B cell (primary cell): ENCODE data around the gene TRHDE. TPM values are rescaled to one million over a fixed set of nuclear protein-coding genes. Genes with fewer than 3 reads are reported as not detected.

Experiments
- ATAC-seq: fragments of 200-7000 bp; cut with Tn5 transposase; one replicate; pipeline ENCODE4 v1.10.0; 2021; ENCODE audit warnings: low read depth, mild to moderate bottlenecking, moderate number of reproducible peaks, moderate library complexity
- CTCF ChIA-PET: fragments of 350-600 bp; sonication (Branson Sonifier 250); formaldehyde crosslinking; loops from one replicate; lab custom pipeline; 2021; ENCODE audit warnings: antibody characterized with exemption, inconsistent platforms; lab: Charles Lee
- POLR2A ChIA-PET: fragments of 350-600 bp; sonication (Branson Sonifier 250); formaldehyde crosslinking; loops from one replicate; lab custom pipeline; 2021; ENCODE audit warnings: antibody characterized with exemption; lab: Charles Lee
- DNase-seq: peaks from one replicate; pipeline ENCODE4 v3.0.0; 2013
- H2AFZ ChIP-seq: 2 replicates; pipeline ENCODE4 v1.6.1; 2012; ENCODE audit warnings: mild to moderate bottlenecking, low read depth, low read length; ENCODE audit not compliant: insufficient read depth, poor library complexity, severe bottlenecking
- H3K27ac ChIP-seq, 2 donors: 1 replicate in 1 of 2; 2 replicates in 1 of 2; pipeline ENCODE4 v1.5.1; 2012 to 2013; ENCODE audit warnings: low read length in 2 of 2, mild to moderate bottlenecking in 2 of 2, moderate library complexity in 1 of 2
- H3K27me3 ChIP-seq, 4 experiments: fragments of 200-600 bp in 1 of 4; sonication (generic) in 1 of 4; replicated peaks in 1 of 4; 1 replicate in 2 of 4; 2 replicates in 2 of 4; pipeline versions ENCODE4 v1.6.1 to v1.7.0; 2013 to 2016; ENCODE audit warnings: low read length in 3 of 4, mild to moderate bottlenecking in 2 of 4, mixed read lengths in 1 of 4, moderate library complexity in 1 of 4; ENCODE audit not compliant: insufficient read depth in 4 of 4, control insufficient read depth in 3 of 4; ENCODE audit errors: control extremely low read depth in 1 of 4
- H3K36me3 ChIP-seq, 2 experiments: replicated peaks in 1 of 2; 1 replicate in 1 of 2; 2 replicates in 1 of 2; pipeline versions ENCODE4 v1.6.1 to v1.7.1; 2013; ENCODE audit warnings: low read length in 1 of 2; ENCODE audit not compliant: insufficient read depth in 2 of 2, control insufficient read depth in 1 of 2; ENCODE audit errors: control extremely low read depth in 1 of 2, extremely low read depth in 1 of 2
- H3K4me1 ChIP-seq, 2 donors: fragments of 200-600 bp in 1 of 2; sonication (generic) in 1 of 2; 1 replicate in 1 of 2; 2 replicates in 1 of 2; pipeline versions ENCODE4 v1.5.1 to v1.6.1; 2013 to 2017; ENCODE audit warnings: low read length in 2 of 2; ENCODE audit not compliant: control insufficient read depth in 2 of 2, insufficient read depth in 2 of 2
- H3K4me2 ChIP-seq: replicated peaks from 2 replicates; pipeline ENCODE3; 2012; ENCODE audit warnings: mild to moderate bottlenecking, low read depth, low read length; ENCODE audit not compliant: poor library complexity, severe bottlenecking
- H3K4me3 ChIP-seq, 5 experiments: fragments of 200-600 bp in 1 of 5; sonication (generic) in 1 of 5; 1 replicate in 3 of 5; 2 replicates in 2 of 5; pipeline versions ENCODE4 v1.5.1 to v1.7.0; 2011 to 2016; ENCODE audit warnings: low read length in 4 of 5, mild to moderate bottlenecking in 4 of 5, low read depth in 2 of 5, control low read depth in 1 of 5, moderate library complexity in 1 of 5; ENCODE audit not compliant: insufficient read depth in 1 of 5; ENCODE audit errors: control extremely low read depth in 1 of 5, extremely low read depth in 1 of 5
- H3K79me2 ChIP-seq: fragments of 200-600 bp; sonication (generic); one replicate; pipeline ENCODE4 v1.6.0; 2016; ENCODE audit warnings: low read length; ENCODE audit not compliant: control insufficient read depth, insufficient read depth
- H3K9ac ChIP-seq: fragments of 200-600 bp; sonication (generic); 2 replicates; pipeline ENCODE4 v1.6.1; 2017; ENCODE audit warnings: mild to moderate bottlenecking, low read length, moderate library complexity
- H3K9me3 ChIP-seq, 3 donors: one replicate each; pipeline versions ENCODE4 v1.6.1 to v1.7.1; 2013; ENCODE audit warnings: low read length in 2 of 3; ENCODE audit not compliant: control insufficient read depth in 2 of 3, insufficient read depth in 1 of 3; ENCODE audit errors: control extremely low read depth in 1 of 3
- H4K20me1 ChIP-seq: 2 replicates; pipeline ENCODE4 v1.6.0; 2012; ENCODE audit warnings: mild to moderate bottlenecking, low read length; ENCODE audit not compliant: insufficient read depth, control insufficient read depth, poor library complexity, severe bottlenecking
- H3K27ac Mint-ChIP-seq: one replicate; pipeline ENCODE4 v1.8.0; 2021; ENCODE audit warnings: mixed read lengths
- H3K27me3 Mint-ChIP-seq: one replicate; pipeline ENCODE4 v1.8.0; 2021; ENCODE audit warnings: mixed read lengths
- H3K4me1 Mint-ChIP-seq: one replicate; pipeline ENCODE4 v1.8.0; 2021; ENCODE audit warnings: mixed read lengths
- H3K4me3 Mint-ChIP-seq: one replicate; pipeline ENCODE4 v1.8.0; 2021; ENCODE audit warnings: mixed read lengths
- H3K9me3 Mint-ChIP-seq: one replicate; pipeline ENCODE4 v1.8.0; 2022; ENCODE audit warnings: mixed read lengths; ENCODE audit not compliant: insufficient read depth
- EZH2 ChIP-seq: IDR thresholded peaks from 2 replicates; pipeline ENCODE4 v1.6.1; 2012; ENCODE audit warnings: borderline replicate concordance, low read depth, mild to moderate bottlenecking, moderate library complexity, low read length; ENCODE audit not compliant: insufficient read depth, poor library complexity, severe bottlenecking
- WGBS: methylation state at CpG from one replicate; pipeline ENCODE4 v1.1.5; 2013; ENCODE audit warnings: missing lambda C conversion rate; ENCODE audit not compliant: insufficient coverage; 5-methylcytosine and 5-hydroxymethylcytosine counted together
- intact Hi-C: fragments of 100-400 bp; cut with micrococcal nuclease; formaldehyde crosslinking; loops from one replicate; pipeline ENCODE4 v1.10.0; 2022
- polyA plus RNA-seq: library from polyadenylated mRNA; depleted of rRNA; stranded (reverse); fragments of >200 nt; gene quantifications from 2 replicates; pipeline ENCODE4 v1.2.3, GENCODE V29; 2012
- total RNA-seq, 2 donors: library from RNA; stranded (reverse); fragments of 120-200 nt in 1 of 2; gene quantifications; 1 replicate in 1 of 2; 2 replicates in 1 of 2; pipeline versions ENCODE4 v1.2.3 to v1.2.4, GENCODE V29; 2013 to 2022
- TF ChIP-seq, protein P1 (sequence below): fragments of 200-600 bp; IDR thresholded peaks from one replicate; pipeline ENCODE4 v1.8.0; 2022; ENCODE audit warnings: antibody characterized with exemption, mild to moderate bottlenecking

The TRHDE gene
- total and polyA plus RNA-seq, 2 donors (not counting 1 experiment from before 2014, with no cell fraction given): not detected

DNA sequence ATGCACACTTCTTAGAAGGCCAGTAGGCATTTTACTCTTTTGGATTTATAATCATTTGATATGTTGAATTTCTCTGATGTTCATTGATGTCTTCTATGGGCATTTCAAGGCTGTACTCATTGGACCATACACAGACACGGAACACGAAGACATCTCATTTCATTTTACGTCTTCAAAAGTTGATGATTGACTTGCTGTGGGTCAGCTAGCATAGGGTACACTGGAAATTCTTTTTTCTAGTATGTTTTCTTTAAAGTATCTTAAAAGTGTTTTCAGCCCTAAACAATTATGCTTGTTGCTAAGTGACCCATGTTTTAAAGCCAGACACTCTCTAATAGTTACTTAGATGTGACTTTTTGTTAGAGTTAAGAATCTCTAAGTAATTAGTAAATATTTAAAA, 16.3 kb downstream of the TRHDE start:
- H3K36me3 ChIP-seq: no peaks in the 10 kb centered on the region
- ChIA-PET CTCF (no interaction called here), POLR2A (no interaction called here)
- H3K4me1 Mint-ChIP-seq: no peaks in the 10 kb centered on the region
- no peaks in the 10 kb centered on the region for H3K4me1 ChIP-seq
- H3K4me2 ChIP-seq: no peak overlapping the region
- no peaks in the 10 kb centered on the region for H3K27me3 Mint-ChIP-seq
- H3K9me3 Mint-ChIP-seq: peaks cover 2% of the 10 kb centered on the region
- no peak overlapping the region for H3K4me3 Mint-ChIP-seq
- H3K79me2 ChIP-seq: no peaks in the 10 kb centered on the region
- TF ChIP-seq, protein P1, sequence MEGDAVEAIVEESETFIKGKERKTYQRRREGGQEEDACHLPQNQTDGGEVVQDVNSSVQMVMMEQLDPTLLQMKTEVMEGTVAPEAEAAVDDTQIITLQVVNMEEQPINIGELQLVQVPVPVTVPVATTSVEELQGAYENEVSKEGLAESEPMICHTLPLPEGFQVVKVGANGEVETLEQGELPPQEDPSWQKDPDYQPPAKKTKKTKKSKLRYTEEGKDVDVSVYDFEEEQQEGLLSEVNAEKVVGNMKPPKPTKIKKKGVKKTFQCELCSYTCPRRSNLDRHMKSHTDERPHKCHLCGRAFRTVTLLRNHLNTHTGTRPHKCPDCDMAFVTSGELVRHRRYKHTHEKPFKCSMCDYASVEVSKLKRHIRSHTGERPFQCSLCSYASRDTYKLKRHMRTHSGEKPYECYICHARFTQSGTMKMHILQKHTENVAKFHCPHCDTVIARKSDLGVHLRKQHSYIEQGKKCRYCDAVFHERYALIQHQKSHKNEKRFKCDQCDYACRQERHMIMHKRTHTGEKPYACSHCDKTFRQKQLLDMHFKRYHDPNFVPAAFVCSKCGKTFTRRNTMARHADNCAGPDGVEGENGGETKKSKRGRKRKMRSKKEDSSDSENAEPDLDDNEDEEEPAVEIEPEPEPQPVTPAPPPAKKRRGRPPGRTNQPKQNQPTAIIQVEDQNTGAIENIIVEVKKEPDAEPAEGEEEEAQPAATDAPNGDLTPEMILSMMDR: no peak
- TF ChIP-seq EZH2: no peak
- no peak overlapping the region for H3K4me3 ChIP-seq
- no peak overlapping the region for H3K9ac ChIP-seq
- intact Hi-C loops: no loop called here
- H4K20me1 ChIP-seq: no peaks in the 10 kb centered on the region
- no peak for ATAC-seq
- H3K27ac Mint-ChIP-seq: no peak overlapping the region
- H2AFZ ChIP-seq: no peak overlapping the region
- 80% methylated on average over 1 of the region's 3 CpGs for WGBS
- no peak overlapping the region for H3K27ac ChIP-seq
- DNase-seq: no peak
- H3K9me3 ChIP-seq: no peaks in the 10 kb centered on the region
- H3K27me3 ChIP-seq: no peaks in the 10 kb centered on the region

DNA sequence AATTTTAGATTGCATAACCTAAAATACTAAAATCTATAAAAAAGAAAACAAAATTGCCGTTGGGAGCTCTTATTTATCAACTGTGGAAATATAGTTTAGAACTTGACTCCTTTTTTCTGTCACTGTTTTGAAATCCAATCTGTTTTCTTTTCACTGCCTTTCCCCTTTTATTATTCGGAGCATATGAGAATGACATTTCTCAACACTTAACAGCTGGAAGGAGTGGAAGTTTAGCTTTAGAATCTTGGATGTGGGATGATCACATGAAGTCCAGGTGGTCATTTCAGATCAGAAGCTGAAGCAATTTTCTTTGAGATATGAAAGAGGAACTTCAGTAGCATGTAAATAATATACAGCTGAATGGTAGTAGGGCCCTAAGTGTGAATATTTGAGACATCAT, 16.7 kb downstream of the TRHDE start:
- Histone ChIP-seq H3K9ac (no peak overlapping the region), H2AFZ (no peak overlapping the region), H3K27me3 (no peaks in the 10 kb centered on the region), H3K36me3 (no peaks in the 10 kb centered on the region), H3K9me3 (no peaks in the 10 kb centered on the region), H3K4me2 (no peak overlapping the region), H3K4me1 (no peaks in the 10 kb centered on the region), H3K4me3 (no peak overlapping the region), H4K20me1 (no peaks in the 10 kb centered on the region), H3K79me2 (no peaks in the 10 kb centered on the region), H3K27ac (no peak overlapping the region)
- DNase-seq (no peak), ATAC-seq (no peak)
- no peaks in the 10 kb centered on the region for H3K4me1 Mint-ChIP-seq
- POLR2A ChIA-PET: no interaction called here
- no peak overlapping the region for H3K27ac Mint-ChIP-seq
- intact Hi-C loops: no loop called here
- peaks cover 2% of the 10 kb centered on the region for H3K9me3 Mint-ChIP-seq
- H3K4me3 Mint-ChIP-seq: no peak overlapping the region
- WGBS: no CpG with 5 or more reads among the region's 2 CpGs
- no peaks in the 10 kb centered on the region for H3K27me3 Mint-ChIP-seq
- TF ChIP-seq, protein P1: no peak
- no peak for TF ChIP-seq EZH2
- CTCF ChIA-PET: no interaction called here
